NCI-H1105 (cell line): ENCODE data around the gene MARS1.

ENCODE experiments used
- DNase-seq: peaks from one replicate; lab custom pipeline; 2025; lab: John Stamatoyannopoulos, UW

MARS1 gene

DNA sequence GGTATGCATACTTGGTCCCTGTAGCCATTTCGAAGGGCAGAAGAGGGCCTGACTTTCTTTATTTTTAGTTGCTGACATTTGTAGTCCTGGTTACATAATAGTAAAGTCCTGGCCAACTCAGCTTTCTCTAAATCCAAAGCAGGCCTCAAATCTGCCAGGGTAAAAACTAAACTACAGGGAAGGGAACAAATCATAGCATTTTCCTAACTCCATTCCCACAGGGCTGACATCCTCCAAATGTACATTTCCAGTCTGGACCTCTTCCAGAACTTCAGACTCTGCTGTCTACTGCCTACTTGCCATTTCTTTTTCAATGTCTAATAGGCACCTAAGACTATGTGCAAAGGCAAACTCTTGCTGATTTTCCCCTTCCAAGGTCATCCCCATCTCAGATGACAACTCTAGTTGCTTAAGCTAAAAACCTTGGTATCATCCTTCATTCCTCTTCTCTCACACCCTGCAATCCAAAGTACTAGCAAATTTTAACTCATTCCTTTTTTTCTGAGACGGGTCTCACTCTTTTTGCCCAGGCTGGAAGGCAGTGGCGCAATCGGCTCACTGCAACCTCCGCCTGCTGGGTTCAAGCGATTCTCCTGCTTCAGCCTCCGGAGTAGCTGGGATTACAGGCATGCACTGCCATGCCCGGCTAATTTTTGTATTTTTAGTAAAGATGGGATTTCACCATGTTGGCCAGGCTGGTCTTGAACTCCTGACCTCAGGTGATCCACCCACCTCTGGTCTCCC lies 30.5 kb downstream of the MARS1 start:
- DNase-seq = no peak

DNA sequence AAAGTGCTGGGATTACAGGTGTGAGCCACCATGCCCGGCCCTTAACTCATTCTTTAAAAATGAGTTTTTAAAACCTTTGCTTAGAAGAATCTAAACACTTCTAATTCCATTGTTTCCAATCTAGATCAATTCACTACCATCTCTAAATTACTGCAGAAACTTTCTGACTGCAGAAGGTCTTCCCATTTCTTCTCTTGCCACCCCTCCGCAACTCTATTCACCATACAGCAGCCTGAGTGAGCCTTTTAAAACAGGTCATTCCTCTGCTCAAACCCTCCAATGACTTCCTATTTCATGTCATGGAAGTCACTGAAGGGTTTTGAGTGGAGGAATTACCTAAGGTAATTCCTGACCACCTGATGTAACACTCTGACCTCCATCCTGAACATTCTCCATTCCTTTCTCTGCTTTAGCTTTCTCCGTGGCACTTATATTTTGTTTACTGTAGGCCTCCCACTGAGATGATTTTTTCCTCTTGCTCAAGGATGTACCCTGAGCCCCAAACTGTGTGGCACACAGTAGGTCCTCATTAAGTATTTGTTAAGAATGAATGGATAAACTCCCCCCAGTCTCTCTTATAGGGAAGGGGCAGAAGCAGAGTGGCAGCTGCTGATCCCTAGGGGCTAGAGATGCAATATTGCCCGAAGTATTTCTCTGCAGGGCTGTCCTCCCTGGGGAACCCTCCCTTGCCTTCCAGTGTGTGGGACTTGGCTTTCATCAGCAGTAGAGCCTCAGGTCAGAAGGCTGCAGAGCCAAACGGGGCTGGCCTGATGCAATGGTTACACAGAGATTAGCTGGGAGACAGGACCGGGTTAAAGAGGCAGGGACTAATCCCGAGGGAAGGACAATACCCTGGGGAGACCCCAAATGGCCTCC lies 31.3 kb downstream of the MARS1 start:
- DNase-seq = no peak

DNA sequence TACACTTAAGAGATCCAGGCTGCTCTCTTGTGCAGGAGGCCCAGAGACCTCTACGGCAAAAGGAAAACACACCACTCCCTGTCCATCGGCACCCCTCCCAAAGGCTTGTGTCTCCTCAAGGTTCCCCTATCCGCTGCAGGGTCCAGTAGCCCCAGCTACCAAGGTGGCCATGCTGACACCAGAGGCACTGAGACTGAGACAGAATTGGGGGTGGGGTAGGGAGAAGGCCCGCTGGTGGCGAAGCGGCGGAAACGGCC lies 31.9 kb downstream of the MARS1 start:
- no peak for DNase-seq

DNA sequence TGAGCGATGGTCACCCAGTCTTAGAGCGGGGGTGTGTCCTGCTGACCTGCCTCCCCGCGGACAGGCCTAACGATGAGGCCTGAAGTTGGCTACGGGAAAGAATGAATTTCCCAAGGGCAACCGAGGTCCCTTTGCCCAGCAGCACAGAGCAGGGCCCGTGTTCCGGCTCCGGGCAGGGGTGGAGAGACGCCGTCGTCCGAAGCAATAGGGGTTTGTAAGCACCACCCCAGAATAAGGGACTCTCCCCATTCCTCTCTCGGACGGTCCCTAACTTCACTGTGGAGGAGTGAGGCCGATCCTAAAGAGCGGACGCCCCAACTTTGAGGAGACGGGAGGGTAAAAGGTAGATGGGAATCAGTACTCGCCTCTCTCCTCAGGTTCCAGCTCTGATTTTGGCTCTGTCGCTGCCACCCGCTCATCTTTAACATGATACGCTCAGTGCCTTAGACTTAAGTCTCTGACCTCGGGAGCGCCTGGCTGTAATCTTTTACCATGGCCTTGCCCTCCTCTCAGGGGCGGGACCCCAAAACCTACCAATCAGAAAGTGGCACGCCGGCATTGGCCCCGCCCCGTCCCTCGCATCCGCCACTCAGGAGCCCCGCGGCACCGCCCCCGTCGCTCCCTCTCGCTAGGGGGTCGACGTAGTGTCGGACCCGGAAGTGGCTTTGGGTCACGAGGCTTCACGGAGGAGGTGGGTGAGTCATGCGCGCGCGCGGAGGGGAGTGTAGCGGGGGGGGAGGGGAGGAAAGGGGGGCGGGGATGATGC lies 32.4 kb downstream of the MARS1 start, which contains the start of gene DDIT3:
Gene DDIT3, minus strand, starts transcription at position 462 of the 766 bp plus-strand sequence. CDS start 3,108 bp downstream, outside the sequence.
- peak; percentile 90 for DNase-seq

DNA sequence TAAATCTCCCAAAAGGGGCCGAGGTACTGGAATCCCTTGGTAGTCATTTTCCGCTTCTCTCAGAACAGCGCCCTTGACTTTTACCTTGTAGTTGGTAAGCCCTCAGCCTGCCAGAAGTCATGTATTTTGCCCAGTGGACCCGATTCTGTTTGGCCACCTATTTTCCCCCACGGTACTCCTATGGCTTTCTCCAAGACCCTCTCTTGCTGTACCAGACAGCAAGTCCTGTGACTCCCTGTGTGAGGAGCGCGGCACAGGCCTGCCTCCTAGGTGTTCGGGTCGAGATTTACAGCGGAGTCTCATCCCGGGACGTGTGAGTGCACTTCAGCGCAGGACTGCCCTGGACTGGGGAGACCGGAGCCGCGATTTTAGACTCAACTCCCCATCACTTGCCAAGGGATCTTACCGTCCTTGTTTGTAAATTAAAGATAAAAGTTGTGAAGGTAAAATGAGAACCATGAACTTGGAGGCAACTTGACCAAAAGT lies 33.7 kb downstream of the MARS1 start:
- DNase-seq = no peak

DNA sequence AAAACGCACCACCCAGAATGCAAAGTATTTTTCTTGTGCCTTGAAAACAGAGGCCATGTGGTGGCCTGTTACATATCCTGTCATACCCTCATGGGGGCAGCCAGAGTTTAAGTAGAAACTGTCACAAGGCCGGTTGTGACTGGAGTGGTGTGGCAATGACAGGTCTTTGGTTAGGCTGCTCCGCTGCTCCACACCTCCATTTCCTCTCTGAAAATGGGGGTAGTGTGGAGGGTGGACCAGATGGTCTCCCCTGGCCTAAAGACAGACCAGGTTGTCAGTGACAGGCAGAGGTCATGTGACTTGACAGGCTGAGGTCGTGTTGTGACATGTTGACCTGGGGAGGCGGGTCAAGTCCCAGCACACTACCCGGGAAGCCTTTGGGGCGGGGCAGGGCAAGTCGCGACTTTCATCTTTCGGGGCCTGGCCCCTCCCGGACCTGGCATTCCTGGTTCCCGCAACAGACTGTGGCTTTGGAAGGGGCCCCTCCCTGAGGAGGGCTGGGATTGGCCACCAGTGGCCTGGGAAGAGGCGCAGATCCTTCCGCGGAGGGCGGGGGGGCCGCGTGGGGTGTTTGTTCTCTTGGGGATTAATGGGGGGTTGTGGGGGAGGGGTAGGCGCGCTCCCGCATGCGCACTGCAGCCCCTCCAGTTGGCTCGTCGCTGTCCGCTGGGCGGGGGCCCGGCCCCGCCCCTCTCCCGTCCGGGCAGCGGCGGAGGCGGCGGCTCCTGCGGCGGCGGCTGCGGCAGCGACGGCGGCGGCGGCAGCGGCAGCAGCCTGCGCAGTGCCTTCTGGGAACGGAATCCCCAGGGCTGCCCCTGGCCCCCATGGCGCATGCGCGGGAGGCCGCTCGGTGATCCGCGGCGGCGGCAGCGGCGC lies 34.4 kb downstream of the MARS1 start, which contains the start of gene MBD6:
Gene MBD6, plus strand, starts transcription at position 814 of the 876 bp plus-strand sequence. CDS start 1,480 bp downstream, outside the sequence.
- peak; percentile 79 for DNase-seq

DNA sequence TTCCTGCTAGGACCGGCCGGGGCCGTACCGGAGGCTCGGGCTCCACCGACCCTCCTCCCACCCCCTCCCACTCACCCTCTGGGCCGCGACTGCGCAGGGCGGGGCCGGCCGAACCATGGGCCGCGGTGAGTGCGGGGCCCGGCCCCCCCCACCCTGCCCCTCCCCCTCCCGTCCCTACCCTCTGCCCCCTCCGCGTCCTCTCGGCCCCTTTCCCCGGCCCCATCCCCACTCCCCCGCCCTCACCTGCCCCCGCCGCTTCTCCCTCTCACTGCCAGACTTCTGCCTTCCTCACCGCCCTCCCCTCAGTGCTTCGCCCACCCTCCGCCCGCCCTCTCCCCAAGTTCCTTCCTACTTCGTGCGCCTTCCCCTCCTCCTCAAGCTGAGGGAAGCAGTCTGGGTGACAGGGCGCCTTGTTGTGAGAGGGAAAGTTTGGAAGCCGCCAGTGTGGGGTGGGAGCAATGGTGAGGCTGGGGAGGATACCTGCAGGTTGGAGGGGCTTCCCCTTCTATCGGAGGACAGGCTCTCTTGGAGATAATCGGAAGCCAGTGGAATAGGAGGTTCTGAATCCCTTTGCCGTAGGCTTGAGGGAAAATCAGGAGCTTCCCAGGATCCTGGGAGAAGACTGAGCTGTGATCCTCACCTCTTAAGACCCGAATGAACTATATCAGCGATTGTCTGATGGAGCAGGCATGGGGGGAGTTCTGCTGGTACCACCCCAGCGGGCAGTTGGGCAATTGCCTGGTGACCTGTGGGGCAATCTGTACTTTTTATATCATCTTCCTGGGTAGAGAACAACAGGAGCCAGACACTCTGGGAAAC lies 35.2 kb downstream of the MARS1 start:
- no peak for DNase-seq

DNA sequence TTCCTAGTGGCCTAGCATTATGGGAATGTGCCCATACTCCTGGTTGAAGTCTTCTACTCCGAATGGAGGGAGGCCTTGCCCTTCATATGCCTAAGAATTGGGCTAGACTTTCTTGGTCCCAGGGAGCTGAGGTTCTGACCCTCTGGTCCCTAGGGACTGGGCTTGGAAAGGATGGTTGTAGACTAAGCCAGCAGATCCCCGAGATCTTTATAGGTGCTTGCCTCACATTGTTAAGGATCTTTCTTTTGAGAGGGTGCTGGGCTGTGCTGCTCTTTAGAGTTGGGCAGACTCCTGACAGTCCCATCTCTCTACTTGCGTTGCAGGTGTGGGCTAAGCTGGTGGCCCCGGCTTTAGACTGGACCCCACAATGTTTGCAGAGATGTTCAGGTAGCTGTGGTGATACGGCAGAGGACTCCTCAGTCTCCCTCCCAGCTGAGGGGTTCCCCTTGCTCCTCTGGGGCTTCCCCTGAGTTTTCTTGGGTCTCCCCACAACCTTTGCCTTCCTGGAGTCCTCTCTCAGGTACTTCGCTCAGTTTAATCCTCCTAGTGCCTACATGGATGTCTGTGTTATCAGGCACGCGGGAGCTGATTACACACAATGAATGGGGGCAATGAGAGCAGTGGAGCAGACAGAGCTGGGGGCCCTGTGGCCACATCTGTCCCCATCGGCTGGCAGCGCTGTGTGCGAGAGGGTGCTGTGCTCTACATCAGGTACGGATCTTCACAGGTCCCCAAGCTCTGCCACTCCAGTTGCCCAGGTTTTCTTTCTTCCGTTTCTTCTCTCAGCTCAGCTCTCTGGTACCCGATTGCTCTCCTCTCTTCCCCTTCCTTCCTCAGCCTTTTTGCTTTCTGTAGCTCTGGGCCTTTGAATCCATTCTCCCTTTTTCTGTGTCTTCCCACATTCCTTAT lies 36.1 kb downstream of the MARS1 start:
- no peak for DNase-seq

DNA sequence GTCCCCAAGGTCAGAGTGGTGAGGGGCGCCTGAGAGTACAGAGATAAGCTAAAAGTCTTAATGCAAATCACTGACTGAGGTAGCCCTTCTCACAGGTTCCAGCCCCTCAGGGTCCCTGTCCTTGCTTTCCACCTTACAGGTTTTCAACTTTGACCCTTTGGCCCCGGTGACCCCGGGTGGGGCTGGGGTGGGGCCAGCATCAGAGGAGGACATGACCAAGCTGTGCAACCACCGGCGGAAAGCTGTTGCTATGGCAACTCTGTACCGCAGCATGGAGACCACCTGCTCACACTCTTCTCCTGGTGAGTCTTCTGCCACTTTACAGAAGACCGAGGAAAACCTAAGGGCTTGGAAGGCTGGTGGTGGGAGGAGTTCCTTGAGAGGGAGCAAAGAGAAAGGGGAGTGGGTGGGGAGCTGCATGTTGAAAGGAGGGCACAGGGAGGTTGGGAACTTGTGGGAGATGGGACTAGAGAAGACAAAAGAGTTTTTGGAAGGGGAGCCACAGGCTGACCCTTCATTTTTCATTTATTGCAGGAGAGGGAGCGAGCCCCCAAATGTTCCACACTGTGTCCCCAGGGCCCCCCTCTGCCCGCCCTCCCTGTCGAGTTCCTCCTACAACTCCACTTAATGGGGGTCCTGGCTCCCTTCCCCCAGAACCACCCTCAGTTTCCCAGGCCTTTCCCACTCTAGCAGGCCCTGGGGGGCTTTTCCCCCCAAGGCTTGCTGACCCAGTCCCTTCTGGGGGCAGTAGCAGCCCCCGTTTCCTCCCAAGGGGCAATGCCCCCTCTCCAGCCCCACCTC lies 37.1 kb downstream of the MARS1 start:
- no peak for DNase-seq

DNA sequence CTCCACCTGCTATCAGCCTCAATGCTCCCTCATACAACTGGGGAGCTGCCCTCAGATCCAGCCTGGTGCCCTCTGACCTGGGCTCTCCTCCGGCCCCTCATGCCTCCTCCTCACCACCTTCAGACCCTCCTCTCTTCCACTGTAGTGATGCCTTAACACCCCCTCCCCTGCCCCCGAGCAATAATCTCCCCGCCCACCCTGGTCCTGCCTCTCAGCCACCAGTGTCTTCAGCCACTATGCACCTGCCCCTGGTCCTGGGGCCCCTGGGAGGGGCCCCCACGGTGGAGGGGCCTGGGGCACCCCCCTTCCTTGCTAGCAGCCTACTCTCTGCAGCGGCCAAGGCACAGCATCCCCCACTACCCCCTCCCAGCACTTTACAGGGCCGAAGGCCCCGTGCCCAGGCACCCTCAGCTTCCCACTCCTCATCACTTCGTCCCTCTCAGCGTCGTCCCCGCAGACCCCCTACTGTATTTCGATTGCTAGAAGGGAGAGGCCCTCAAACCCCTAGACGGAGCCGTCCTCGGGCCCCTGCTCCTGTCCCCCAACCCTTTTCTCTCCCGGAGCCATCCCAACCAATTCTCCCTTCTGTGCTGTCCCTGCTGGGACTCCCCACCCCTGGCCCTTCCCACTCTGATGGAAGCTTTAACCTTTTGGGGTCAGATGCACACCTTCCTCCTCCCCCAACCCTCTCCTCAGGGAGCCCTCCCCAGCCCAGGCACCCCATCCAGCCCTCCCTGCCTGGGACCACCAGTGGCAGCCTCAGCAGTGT lies 37.9 kb downstream of the MARS1 start:
- DNase-seq = no peak

DNA sequence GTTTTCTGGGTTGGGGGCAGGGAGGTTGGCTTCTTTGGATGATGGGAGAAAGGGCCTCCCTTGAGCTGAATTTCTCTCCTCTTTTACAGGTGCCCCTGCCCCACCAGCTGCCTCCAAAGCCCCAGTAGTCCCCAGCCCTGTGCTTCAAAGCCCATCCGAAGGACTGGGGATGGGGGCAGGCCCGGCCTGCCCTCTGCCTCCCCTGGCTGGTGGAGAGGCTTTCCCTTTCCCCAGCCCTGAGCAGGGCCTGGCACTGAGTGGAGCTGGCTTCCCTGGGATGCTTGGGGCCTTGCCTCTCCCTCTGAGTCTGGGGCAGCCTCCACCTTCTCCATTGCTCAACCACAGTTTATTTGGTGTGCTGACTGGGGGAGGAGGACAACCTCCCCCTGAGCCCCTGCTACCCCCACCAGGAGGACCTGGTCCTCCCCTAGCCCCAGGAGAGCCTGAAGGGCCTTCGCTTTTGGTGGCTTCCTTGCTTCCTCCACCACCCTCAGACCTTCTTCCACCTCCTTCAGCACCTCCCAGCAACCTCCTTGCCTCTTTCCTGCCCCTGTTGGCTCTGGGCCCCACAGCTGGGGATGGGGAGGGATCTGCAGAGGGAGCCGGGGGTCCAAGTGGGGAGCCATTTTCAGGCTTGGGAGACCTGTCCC lies 38.7 kb downstream of the MARS1 start:
- no peak for DNase-seq

DNA sequence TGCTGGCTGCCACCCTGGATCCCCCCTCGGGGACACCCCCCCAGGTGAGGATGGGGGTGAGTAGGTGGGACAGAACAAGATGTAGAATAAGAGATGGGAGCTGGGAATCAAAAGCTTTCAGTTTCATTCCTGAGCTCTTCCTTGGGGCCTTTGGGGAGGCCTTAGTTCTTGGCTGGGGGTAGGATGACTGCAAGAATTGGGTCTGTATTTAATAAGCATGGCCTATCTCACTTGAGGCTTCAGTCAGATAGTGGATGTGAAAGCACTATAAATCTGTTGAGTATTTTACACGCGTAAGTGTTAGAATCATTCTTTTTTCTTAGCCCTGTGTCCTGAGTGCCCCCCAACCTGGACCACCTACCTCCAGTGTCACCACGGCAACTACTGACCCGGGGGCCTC lies 39.3 kb downstream of the MARS1 start:
- no peak for DNase-seq

DNA sequence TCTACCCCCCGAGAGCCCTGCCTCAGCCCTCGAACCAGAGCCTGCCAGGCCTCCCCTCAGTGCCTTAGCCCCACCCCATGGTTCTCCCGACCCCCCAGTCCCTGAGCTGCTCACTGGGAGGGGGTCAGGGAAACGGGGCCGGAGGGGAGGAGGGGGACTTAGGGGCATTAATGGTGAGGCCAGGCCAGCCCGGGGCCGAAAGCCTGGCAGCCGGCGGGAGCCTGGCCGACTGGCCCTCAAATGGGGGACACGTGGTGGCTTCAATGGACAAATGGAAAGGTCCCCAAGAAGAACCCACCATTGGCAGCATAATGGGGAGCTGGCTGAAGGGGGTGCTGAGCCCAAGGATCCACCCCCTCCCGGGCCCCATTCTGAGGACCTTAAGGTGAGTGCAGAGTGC lies 40.3 kb downstream of the MARS1 start:
- DNase-seq = no peak

DNA sequence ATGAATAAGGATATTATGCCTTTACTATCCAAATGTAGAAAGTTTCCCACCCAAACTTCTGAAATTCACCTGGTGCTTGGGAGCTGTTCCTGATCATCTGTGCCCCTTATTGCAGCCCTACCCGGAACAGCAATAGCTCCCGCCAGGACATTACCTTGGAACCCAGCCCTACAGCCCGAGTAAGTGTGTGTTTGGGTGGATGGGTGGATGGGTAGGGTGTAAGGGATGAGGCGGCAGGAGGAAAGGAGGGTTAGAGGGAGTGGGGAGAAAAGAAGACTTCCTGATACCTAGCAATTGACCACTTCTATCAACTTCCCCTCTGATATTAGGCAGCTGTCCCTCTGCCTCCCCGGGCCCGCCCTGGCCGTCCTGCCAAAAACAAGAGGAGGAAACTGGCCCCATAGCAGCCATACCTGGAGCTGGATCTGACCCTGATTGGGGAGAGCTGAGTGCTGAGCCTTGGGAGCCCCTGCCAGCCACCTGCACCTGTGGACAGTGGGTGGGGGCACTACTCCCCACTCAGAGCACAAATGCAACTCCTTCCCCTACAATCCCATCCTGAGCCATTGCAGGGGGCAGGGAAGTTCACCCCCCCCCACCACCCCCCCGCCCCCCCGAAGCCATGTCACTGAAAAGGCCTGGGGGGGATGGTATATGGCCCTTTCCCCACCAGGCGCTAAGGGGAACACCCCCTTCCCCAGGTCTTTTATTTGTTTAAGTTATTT lies 41.1 kb downstream of the MARS1 start:
- DNase-seq = no peak

DNA sequence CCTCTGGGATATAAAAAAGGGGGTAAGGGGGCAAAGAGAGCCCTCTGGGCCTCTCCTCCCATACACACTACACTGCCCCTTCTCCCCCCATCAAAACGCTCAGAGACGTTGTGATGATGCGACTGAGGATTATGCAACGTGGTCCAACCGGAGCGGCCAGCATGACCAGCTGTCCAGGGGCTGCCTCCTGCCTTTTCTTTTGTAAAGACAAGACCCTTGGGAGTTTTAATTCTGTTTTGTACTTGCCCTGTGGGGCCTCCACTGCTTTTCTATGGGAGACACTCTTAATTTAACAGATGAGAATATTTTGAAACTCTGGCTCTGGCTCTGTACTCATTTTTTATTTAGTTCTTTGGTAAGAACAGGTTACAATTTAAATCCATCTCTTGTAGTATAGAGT lies 42.0 kb downstream of the MARS1 start:
- DNase-seq = no peak

DNA sequence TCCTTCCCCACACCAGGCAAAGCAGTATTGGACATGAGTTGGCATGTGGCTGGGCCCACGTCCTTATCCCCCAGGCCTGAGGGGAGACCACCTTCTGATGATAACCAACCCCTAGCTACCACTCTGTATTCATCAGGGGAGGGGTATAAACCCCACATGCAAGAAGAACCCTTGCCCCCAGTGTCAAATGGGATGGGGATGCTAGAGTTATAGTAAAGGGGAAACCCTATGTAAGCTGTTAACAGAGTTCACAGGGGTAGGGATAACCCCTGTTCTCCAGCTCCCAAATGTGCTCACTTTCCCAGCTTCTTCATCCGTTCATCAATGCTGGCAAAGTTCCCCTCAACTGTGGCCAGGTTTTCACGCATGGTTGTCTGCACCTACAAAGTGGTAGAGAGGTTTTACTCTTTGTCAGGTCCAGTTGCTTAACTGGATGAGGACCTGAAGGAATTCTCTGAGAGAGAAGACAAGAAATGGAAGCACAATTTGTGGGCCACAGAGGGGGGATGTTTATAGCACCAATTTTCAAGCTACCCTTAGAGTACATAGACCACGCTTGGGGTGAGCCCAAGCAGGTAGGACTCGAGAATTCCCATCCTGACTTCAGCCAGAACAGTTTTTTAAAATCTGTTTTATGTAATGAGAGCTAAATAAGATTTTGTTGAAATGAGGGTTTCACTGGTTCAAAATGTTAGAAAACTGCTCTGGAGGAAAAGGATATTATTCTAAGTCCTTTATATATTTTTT lies 42.7 kb downstream of the MARS1 start:
- no peak for DNase-seq
